Hematopoietic multipotent progenitor cell treated with erythropoietin and hydrocortisone succinate and interleukin-3 and kit ligand, for 15 days (in vitro differentiated cells): ENCODE data around the gene SLC13A5.
A peak's percentile ranks its signal among the peaks of the same experiment; 100 is the strongest.

Experiments
- DNase-seq: peaks from one replicate; pipeline ENCODE4 v3.0.0-alpha.2; 2015; ENCODE audit warnings: low spot score

Gene SLC13A5

DNA sequence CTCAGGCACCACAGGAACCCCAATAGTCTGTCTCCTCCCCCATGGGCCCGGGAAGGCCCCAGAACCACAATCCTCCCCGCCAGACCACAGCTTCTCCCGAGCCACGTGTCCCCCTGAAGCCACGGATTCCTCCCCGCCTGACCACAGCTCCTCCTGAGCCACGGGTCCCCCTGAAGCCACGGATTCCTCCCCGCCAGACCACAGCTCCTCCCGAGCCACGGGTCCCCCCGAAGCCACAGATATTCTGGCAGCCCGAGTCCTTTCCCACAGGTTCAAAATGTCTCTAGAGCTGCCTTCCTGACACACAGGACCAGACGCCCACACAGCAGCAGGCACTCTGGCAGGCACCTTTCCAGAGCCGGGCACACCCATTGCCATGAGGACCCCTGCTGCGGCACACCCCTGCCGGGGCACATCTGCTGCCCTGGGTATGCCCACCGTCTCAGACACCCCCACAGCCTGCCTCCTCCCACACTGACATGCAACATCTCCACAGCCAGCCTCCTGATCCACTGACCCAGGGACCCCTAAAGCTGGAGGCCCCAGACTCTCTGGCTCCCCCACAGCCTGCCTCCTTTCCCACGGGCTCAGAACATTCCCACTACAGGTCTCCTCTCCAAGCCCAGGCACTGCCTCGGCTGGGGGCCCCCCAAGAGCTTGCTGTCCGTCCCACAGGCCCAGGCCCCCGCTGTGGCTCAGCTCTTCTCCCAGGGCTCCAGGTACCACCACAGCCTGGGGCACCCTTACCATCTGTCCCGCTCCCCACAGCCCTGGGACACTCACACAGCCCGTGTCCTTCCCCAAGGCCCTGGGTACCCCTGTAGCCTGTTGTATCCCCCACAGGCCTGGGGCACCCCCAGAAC lies 74.9 kb downstream of the SLC13A5 start:
- DNase-seq, result peak; percentile 48

DNA sequence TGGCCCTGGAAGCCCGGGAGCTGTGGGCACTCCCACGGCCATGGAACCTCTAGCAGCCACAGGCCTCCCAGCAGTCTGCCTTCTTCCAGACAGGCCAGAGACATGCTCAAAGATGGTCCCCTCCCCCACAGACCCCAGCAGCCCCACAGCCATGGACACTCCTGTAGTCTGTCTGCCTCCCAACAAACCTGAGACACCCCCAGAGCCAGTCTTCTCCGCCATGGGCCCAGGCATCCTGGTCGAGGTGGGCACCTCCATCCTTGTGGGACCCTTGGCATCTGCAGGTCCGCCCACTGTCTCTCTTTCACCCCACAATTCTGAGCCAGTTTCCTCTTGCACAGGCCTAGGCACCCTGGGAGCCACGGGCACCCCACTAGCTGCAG lies 75.7 kb downstream of the SLC13A5 start:
- DNase-seq, result no peak

DNA sequence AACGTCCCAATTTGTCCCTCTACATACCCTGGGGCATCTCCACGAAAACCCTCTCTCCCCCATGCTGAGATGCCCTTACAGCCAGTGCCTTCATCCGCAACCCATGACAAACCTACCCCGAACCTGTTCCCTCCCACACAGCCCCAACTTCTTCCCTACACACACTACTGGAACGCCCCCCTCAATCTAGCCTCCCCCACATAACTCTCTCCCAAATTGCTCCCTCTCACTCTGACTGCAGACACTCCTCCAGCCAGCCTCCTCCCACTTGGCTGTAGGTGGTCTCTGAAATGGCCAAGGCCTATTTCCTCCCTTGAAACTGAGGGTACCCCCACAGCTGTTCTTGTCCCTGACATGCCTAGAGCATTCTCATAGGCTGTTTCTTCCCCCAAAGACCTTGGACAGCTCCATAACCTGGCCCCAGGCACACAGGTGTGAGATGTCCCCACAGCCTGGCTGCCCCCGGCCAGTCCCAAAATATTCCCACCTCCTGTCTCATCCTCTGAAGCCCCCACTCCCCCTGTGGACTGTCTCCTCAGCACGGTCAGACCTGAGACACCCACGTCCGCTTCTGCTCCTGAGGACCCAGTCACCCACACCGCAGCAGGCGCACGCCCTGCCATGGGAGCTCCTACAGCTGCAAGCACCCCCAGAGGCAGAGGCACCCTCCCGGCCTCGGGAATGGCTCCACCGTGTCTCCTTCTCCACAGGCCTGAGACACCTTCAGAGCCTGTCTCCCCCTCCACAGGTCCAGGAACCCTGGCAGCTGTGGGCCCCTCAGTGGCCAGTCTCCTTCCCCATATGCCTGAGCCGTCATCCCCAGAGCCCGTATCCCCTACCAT lies 76.3 kb downstream of the SLC13A5 start:
- no peak for DNase-seq

DNA sequence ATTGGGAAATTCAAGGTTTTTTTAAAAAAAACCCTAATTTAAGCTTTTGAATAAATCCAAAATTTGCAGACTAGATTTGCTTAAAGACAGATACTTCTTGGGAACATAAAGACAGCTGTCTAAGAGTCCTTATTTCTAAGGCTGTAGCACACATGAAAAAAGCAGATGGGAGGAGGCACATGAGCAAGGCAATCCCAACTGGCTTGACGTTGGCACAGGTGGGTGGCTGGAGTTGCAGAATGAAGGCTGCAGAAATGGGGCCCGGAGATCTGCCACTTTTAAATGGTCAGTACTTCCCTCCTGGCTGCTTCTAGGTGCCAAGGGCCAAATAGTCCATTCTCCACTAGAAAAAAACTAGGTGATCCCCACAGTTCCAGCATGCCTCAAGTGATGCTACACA lies 77.1 kb downstream of the SLC13A5 start:
- no peak for DNase-seq
